Ectodermal cell (in vitro differentiated cells): ENCODE measurements around the gene BSDC1.
"Not testable (repeated sequence)": the region's sequence is repeated elsewhere in the genome, so short reads cannot be mapped to it uniquely, and the experiment has no call there.

Experiments used
- H3K27ac ChIP-seq: 2 replicates; pipeline ENCODE4 v1.7.0; 2013; ENCODE audit warnings: mild to moderate bottlenecking, low read depth, low read length; ENCODE audit not compliant: insufficient read depth, poor library complexity, severe bottlenecking
- H3K27me3 ChIP-seq: 2 replicates; pipeline ENCODE4 v1.7.0; 2013; ENCODE audit warnings: mild to moderate bottlenecking, low read length; ENCODE audit not compliant: insufficient read depth, control insufficient read depth, poor library complexity, severe bottlenecking
- H3K36me3 ChIP-seq: one replicate; pipeline ENCODE4 v1.7.0; 2013; ENCODE audit warnings: low read length; ENCODE audit not compliant: control insufficient read depth, insufficient read depth
- H3K4me1 ChIP-seq: one replicate; pipeline ENCODE4 v1.7.0; 2013; ENCODE audit warnings: low read length; ENCODE audit not compliant: control insufficient read depth, insufficient read depth
- H3K4me3 ChIP-seq: 2 replicates; pipeline ENCODE4 v1.7.0; 2013; ENCODE audit warnings: low read depth, low read length, control low read depth; ENCODE audit not compliant: insufficient read depth
- H3K9me3 ChIP-seq: 2 replicates; pipeline ENCODE4 v1.7.0; 2013; ENCODE audit warnings: mild to moderate bottlenecking, low read length, moderate library complexity; ENCODE audit not compliant: control insufficient read depth
- whole genome bisulfite sequencing, 2 experiments: methylation state at CpG; one replicate each; pipeline ENCODE4 v1.1.7; 2013; ENCODE audit warnings: missing lambda C conversion rate in 2 of 2; 5-methylcytosine and 5-hydroxymethylcytosine counted together

BSDC1 gene

DNA sequence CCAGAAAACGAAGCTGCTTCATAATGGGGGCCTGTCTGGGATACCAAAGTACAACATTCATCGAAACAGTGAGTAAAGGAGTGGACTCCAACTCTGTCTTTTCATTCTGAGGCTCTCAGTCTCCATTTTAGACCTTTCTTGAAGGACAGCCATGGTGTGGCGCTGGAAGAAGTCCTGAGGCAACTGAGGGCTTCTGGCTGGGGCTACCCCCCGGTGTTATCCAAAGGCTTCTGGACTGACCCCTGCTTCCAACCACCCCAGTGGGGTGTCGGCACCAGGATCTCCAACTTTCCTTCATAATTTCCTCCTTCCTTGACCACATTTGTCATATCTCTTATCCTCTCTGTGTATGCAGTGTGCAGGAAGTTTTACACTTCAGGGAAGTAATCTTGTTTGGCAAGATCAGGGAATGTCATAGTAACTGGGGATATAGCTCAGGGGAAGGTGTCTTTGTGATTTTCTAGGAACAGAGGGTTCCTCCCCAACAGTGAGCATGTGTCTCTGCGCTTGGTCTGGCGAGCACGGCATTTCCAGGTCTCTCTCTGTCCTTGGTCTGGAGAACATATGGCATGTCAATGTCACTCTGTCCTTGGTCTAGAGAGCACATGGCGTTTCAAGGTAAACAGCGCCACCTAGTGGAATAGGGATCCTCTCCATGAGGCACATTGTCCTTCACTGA, 19.4 kb upstream of the BSDC1 start:
- H3K27ac ChIP-seq: no peak overlapping the region
- no peaks in the 10 kb centered on the region for H3K4me1 ChIP-seq
- no peaks in the 10 kb centered on the region for H3K27me3 ChIP-seq
- WGBS, 2 experiments: 82 to 86% methylated on average over 10 of the region's 10 CpGs
- H3K9me3 ChIP-seq: peaks cover 6% of the 10 kb centered on the region
- H3K4me3 ChIP-seq: no peak overlapping the region
- H3K36me3 ChIP-seq: no peaks in the 10 kb centered on the region

DNA sequence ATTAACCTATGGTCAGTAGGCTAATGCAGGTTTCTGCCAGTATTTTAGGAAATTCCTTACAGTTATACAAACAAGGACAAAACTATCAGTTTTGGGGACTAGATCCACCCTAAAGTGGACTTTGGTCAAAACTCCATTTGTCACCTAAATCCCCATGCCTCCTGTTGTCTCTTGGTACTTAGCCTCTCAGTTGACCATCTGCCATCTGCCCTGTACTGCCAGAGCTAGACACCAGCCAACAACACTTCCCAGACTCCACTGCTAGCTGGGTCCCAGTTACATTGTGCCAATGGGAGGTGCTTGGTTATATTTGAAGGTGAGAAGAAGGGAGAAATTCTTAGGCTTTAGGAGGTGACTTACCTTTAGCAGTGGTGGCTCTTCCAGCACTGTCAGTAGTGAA, 17.0 kb upstream of the BSDC1 start:
- no peak overlapping the region for H3K4me3 ChIP-seq
- no peaks in the 10 kb centered on the region for H3K27me3 ChIP-seq
- H3K27ac ChIP-seq: no peak overlapping the region
- peaks cover 6% of the 10 kb centered on the region for H3K9me3 ChIP-seq
- H3K4me1 ChIP-seq: no peaks in the 10 kb centered on the region
- H3K36me3 ChIP-seq: no peaks in the 10 kb centered on the region

DNA sequence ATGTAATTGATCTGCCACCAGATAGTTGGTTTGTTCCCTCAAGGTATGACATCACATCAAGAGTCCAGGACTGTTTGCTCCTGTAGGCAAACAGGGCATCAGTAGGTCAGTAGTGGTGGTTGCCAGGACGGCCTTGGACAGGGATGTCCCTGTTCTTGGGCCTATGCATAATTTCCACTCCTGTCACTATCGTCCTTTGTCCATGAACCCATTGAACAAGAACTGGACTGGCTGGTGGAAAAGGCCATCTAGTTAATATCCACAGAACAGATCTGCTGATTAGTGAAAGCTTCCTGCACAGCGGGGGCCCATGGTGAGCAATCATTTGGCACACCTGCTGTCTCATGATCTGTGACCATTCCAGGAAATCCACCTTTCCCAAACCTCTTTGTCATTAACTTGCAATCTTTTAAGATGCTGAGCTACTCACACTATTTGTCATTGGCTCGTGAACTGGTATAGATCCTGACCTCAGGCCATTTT, 12.4 kb upstream of the BSDC1 start:
- H3K27ac ChIP-seq: no peak overlapping the region
- no peaks in the 10 kb centered on the region for H3K4me1 ChIP-seq
- WGBS, 2 experiments: 90 to 92% methylated on average over 4 of the region's 4 CpGs
- no peaks in the 10 kb centered on the region for H3K36me3 ChIP-seq
- no peaks in the 10 kb centered on the region for H3K9me3 ChIP-seq
- no peaks in the 10 kb centered on the region for H3K27me3 ChIP-seq
- no peak overlapping the region for H3K4me3 ChIP-seq

DNA sequence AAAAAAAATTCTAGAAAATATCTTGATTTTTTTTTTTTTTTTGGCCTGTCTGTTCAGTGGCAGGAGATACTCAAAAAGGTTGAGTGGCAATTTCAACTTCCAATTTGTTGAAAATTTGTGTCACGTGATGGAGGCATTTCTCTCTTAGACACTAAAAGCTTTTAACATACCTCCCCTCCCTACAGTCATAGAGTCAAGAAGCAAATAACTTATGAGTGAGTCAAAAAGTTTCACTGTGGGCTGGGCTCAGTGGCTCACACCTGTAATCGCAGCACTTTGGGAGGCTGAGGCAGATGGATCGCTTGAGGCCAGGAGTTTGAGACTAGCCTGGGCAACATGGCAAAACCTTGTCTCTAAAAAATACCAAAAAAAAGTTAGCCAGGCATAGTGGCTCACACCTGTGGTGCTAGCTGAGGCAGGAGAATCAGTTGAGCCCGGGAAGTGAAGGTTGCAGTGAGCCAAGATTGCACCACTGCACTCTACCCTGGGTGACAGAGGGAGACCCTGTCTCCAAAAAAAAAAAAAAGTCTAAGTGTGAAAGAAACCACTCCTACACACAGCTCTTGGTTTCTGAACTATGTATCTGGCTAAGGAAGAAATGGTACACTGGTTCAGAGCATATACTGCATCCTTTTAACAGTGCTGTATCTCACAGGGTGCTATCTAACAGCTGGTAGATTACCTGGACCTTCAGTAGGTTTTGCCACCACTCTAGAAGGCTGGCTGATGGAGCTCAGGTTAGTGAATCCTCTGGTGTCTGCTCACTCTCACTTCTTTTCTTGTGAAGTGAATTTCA, 11.6 kb upstream of the BSDC1 start:
- Histone ChIP-seq H3K4me3 (no peak overlapping the region), H3K27ac (no peak overlapping the region), H3K9me3 (no peaks in the 10 kb centered on the region)

GRCh38 chr1:32404946-32405345, 10.7 kb upstream of the BSDC1 start:
- H3K4me3 ChIP-seq: no peak overlapping the region
- no peaks in the 10 kb centered on the region for H3K9me3 ChIP-seq
- H3K4me1 ChIP-seq: no peaks in the 10 kb centered on the region
- H3K27ac ChIP-seq: no peak overlapping the region
- H3K36me3 ChIP-seq: no peaks in the 10 kb centered on the region
- WGBS, 2 experiments: 88 to 92% methylated on average over 1 of the region's 2 CpGs
- no peaks in the 10 kb centered on the region for H3K27me3 ChIP-seq

More for the DNA sequence above, 11.6 kb upstream of the BSDC1 start:
- Histone ChIP-seq H3K36me3 (no peaks in the 10 kb centered on the region), H3K27me3 (no peaks in the 10 kb centered on the region), H3K4me1 (no peaks in the 10 kb centered on the region)
- WGBS, 2 experiments: 91 to 93% methylated on average over 4 of the region's 4 CpGs

DNA sequence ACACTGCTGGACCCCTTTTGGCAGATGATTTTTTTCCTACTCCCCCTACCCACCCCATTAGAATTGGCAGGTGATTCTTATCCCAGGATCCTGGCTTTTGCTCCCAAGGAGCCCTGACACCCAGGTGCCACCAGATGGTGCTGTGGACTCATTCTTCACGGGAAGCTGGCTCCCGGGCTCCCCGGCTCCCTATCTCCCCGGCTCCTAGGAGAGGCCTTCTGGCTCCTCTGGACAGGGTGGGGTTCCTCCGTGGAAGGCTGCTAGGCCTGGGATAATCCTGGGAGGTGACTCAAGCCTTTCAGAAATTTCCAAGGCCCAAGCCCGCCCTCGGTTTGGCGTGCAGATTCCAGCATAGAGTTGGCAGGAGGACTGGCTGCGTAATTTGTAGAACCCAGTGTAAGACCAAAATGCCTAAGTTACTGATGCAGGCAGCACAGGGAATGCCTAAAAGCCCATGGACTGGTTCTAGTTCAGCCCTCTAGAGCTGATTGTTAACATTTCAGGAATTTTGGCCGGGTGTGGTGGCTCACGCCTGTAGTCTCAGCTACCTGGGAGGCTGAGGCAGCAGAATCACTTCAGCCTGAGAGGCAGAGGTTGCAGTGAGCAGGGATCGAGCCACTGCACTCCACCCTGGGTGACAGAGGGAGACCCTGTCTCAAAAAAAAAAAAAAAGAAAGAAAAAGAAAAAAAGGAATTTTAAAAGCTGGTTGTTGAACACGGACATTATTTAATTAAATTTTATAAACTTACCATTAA, 6.8 kb upstream of the BSDC1 start:
- no peak overlapping the region for H3K27ac ChIP-seq
- H3K36me3 ChIP-seq: no peaks in the 10 kb centered on the region

DNA sequence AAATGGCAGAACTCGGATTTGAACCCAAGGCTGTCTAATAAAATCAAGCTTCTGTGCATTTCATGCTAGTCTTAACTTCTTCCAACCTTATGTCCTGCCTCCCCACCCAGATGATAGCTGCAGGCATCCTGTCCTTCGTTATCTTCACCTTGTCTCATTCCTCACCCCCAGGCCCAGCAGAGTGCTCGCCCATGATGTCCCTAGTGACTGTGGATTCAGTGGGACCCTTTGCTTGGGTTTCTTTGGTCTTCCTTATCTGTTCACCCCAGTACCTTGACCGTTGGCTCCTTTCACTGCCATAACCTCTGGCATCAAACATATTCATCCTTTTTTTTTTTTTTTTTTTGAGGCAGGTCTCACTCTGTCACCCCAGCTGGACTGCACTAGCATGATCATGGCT, 5.6 kb upstream of the BSDC1 start:
- Histone ChIP-seq H3K4me1 (no peaks in the 10 kb centered on the region), H3K27ac (no peak overlapping the region), H3K9me3 (no peaks in the 10 kb centered on the region), H3K27me3 (no peaks in the 10 kb centered on the region), H3K36me3 (no peaks in the 10 kb centered on the region), H3K4me3 (no peak overlapping the region)
- 91 to 95% methylated on average over 4 of the region's 4 CpGs for WGBS, 2 experiments

More for the DNA sequence above, 6.8 kb upstream of the BSDC1 start:
- Histone ChIP-seq H3K9me3 (no peaks in the 10 kb centered on the region), H3K27me3 (no peaks in the 10 kb centered on the region), H3K4me1 (no peaks in the 10 kb centered on the region), H3K4me3 (no peak overlapping the region)
- WGBS, 2 experiments: 44 to 45% methylated on average over 12 of the region's 13 CpGs

DNA sequence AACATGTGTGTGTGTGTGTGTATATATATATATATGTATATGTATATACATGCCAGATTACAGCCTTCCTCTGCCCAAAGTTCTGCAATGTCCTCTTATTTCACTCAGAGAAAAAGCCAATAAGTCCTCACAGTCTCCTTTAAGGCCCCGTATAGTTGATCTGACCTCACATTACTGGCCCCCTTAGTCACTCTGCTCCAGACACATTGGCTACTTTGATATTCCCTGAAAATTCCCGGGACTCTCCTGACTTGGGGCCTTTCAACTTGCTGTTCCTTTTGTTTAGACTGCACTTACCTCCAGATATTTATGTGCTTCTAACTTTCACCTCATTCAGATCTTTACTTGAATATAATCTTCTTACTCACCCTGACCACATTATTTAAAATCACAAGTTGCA, 4.2 kb upstream of the BSDC1 start:
- no peaks in the 10 kb centered on the region for H3K36me3 ChIP-seq
- H3K9me3 ChIP-seq: no peaks in the 10 kb centered on the region
- WGBS, 2 experiments: 88 to 92% methylated on average over 2 of the region's 2 CpGs

GRCh38 chr1:32396524-32396923, 2.3 kb upstream of the BSDC1 start:
- not testable (repeated sequence) for H3K27me3 ChIP-seq, H3K36me3 ChIP-seq, H3K4me1 ChIP-seq, H3K27ac ChIP-seq, H3K9me3 ChIP-seq, H3K4me3 ChIP-seq
- 94 to 95% methylated on average over 5 of the region's 5 CpGs for WGBS, 2 experiments

More for the DNA sequence above, 4.2 kb upstream of the BSDC1 start:
- Histone ChIP-seq H3K4me1 (peaks cover under 1% of the 10 kb centered on the region), H3K27me3 (no peaks in the 10 kb centered on the region), H3K4me3 (no peak overlapping the region), H3K27ac (no peak overlapping the region)

- no peaks in the 10 kb centered on the region for H3K27me3 ChIP-seq
- H3K27ac ChIP-seq: peak overlapping the region; percentile 99
- peaks cover 6% of the 10 kb centered on the region for H3K4me1 ChIP-seq
- peak overlapping the region; percentile 82 for H3K4me3 ChIP-seq
- 0 to 1% methylated on average over 14 of the region's 14 CpGs for WGBS, 2 experiments
- peaks cover 5% of the 10 kb centered on the region for H3K36me3 ChIP-seq
- H3K9me3 ChIP-seq: no peaks in the 10 kb centered on the region
Measured at GRCh38 chr1:32394890-32395432, 720 bp upstream of the BSDC1 start.
